ENCODE measurements around the gene PAQR5.

DNA sequence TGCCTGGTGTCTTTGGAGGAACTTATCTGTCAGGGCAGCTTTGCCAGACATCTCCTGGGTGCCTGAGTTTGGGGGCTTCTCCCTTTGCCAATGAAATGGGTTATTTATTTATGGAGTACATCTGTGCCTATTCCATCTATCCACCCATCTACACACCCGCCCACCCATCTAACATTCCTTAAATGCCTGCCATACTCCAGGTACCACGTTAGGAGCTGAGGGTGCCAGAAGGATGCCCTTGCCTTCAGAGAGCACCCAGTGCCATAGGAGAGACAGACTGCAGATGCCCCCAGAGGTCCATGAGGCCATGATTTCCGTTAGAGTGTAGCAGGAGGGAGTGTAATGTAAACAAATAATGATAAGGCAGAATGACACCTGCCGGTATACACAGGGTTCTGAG, 93.6 kb downstream of the PAQR5 start:
- TF ChIP-seq, protein P1, sequence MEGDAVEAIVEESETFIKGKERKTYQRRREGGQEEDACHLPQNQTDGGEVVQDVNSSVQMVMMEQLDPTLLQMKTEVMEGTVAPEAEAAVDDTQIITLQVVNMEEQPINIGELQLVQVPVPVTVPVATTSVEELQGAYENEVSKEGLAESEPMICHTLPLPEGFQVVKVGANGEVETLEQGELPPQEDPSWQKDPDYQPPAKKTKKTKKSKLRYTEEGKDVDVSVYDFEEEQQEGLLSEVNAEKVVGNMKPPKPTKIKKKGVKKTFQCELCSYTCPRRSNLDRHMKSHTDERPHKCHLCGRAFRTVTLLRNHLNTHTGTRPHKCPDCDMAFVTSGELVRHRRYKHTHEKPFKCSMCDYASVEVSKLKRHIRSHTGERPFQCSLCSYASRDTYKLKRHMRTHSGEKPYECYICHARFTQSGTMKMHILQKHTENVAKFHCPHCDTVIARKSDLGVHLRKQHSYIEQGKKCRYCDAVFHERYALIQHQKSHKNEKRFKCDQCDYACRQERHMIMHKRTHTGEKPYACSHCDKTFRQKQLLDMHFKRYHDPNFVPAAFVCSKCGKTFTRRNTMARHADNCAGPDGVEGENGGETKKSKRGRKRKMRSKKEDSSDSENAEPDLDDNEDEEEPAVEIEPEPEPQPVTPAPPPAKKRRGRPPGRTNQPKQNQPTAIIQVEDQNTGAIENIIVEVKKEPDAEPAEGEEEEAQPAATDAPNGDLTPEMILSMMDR (IDR thresholded peaks at IDR 0.05; ENCODE audit: insufficient read depth, low read length, poor library complexity, severe bottlenecking): no peak
- TF ChIP-seq EZH2phosphoT487 (conservative IDR thresholded peaks at IDR 0.05; ENCODE audit: low read length): no peak
